Stimulated activated CD4-positive, alpha-beta T cell treated with anti-CD3 and anti-CD28 coated beads, Interleukin-15, amount 100 ng/mL, for 48 hours (primary cell): ENCODE results near the gene MPIG6B.

Source experiments
- DNase-seq, 2 donors: peaks; one replicate each; pipeline ENCODE4 v3.0.0-alpha.2; 2020; ENCODE audit warnings: low read depth in 2 of 2

The MPIG6B gene

GRCh38 chr6:31721351-31722020 is 1.7 kb upstream of the MPIG6B start, which contains the start of gene LY6G6C:
Gene LY6G6C, minus strand, starts transcription at chr6:31721746. Its CDS starts 67 bp downstream, at chr6:31721679.
- DNase-seq, result no peak

- DNase-seq, result no peak
Observed at GRCh38 chr6:31722173-31722572, 1.0 kb upstream of the MPIG6B start.

GRCh38 chr6:31723980-31724691 is 963 bp downstream of the MPIG6B start:
- no peak for DNase-seq

GRCh38 chr6:31725502-31726350 is 2.6 kb downstream of the MPIG6B start:
- DNase-seq, result no peak

GRCh38 chr6:31727034-31727716 is 4.0 kb downstream of the MPIG6B start:
- DNase-seq, result no peak

- DNase-seq, result no peak
Observed at GRCh38 chr6:31727717-31728671, 4.8 kb downstream of the MPIG6B start.

GRCh38 chr6:31728767-31729514 is 5.8 kb downstream of the MPIG6B start, which contains the start of gene DDAH2:
Gene DDAH2, minus strand, starts transcription at chr6:31729299. Its CDS starts 138 bp downstream, at chr6:31729161.
- no peak for DNase-seq

- DNase-seq, result peak; percentile 56 to 74
Observed at GRCh38 chr6:31729515-31729978, 6.4 kb downstream of the MPIG6B start.

DNA sequence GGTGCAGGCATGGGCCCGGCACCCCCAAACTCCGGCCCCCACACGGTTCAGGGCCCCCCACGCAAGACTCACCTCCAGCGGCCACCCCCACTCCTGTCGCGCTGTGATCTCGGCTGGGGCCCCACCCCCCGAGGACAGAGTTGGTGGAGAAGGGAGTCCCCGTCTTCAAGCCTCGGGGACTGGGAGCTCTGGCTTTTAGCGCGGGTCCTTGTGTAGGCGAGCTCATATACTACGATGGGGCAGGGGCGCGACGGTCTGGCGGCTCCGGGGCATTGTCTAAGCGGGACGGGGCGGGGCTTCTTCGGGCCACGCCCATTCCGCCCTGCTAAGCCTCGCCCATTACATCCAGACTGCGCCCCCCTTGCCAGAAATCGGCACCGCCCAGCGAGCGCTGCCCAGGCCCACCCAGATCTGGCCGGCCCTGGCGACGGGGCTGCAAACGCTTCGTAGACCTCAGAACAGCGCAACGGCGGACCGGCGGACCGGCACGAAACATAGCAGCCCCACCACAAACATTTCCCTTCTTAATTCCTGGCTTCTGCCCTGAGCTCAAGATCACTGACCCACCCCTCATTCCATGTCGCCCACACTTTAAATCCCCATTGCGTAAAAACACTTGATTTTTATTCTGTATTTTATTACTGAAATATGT is 6.9 kb downstream of the MPIG6B start:
- DNase-seq, result peak in 1 of 2 donors; percentile 52

- no peak for DNase-seq
Observed at GRCh38 chr6:31730631-31731086, 7.5 kb downstream of the MPIG6B start.

GRCh38 chr6:31732029-31732428 is 8.9 kb downstream of the MPIG6B start:
- DNase-seq, result no peak

- no peak for DNase-seq
Observed at GRCh38 chr6:31733734-31734133, 10.6 kb downstream of the MPIG6B start.

DNA sequence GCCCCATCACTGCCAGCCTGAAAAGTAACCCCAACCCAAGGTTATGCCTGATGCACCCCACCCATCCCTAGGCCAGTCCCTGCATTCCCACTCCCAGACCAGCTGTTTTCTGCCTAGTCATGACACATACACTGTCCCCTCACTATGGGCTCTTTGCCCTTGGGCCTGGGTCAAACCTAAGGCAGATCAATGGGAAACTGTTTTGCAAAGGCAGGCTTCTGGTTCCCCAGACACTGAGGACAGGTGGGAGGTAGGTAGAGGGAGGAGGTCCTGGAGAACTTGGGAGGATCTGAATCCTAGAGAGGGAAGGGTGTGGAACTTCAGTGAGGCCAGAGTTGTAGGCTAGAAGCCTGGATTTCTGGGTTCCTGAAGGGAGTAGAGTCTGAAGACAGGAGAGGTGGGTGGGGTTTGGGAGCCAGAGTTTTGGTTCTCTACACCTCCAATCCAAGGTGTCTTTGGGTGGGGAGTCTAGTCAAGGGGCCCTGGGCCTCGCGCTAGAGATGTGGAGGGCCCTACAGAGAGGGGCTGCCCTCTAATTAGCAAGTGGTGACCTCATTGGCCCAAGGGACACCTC is 11.2 kb downstream of the MPIG6B start:
- DNase-seq, result no peak

- peak in 1 of 2 donors; percentile 38 for DNase-seq
Observed at GRCh38 chr6:31734821-31735406, 11.7 kb downstream of the MPIG6B start.

GRCh38 chr6:31736021-31736767 is 13.0 kb downstream of the MPIG6B start, which contains the start of gene CLIC1:
Gene CLIC1, minus strand, starts transcription at chr6:31736530. Its CDS starts 230 bp downstream, at chr6:31736300.
- peak; percentile 65 to 80 for DNase-seq

GRCh38 chr6:31736768-31737314 is 13.7 kb downstream of the MPIG6B start:
- DNase-seq, result no peak
